Measurements from ENCODE around the gene PATE1. TPM values are rescaled to one million over a fixed set of nuclear protein-coding genes. Genes with fewer than 3 reads are reported as not detected.

Gene PATE1
- total RNA-seq, 1 donor, result not detected

DNA sequence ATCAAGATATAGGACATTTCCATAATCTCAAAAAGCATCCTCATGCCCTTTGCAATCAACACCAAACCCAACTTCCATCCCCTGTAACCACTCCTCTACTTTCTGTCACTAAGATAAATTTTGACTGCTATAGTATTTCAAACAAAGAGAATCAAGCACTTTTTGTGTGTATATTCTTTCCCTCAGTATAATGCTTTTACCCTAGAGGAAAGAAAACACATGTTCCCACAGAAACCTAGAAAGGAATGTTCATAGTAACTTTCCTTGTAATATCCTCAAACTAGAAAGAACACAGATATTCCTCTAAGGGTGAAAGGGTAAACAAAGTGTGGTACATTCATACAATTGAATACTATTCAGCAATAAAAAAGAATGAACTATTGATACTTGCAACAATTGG lies 5.5 kb upstream of the PATE1 start:
- no peak for DNase-seq (ENCODE audit: low read depth)
- no peak overlapping the region for H3K4me3 ChIP-seq (ENCODE audit: low read depth, low read length)
- TF ChIP-seq, protein P1, sequence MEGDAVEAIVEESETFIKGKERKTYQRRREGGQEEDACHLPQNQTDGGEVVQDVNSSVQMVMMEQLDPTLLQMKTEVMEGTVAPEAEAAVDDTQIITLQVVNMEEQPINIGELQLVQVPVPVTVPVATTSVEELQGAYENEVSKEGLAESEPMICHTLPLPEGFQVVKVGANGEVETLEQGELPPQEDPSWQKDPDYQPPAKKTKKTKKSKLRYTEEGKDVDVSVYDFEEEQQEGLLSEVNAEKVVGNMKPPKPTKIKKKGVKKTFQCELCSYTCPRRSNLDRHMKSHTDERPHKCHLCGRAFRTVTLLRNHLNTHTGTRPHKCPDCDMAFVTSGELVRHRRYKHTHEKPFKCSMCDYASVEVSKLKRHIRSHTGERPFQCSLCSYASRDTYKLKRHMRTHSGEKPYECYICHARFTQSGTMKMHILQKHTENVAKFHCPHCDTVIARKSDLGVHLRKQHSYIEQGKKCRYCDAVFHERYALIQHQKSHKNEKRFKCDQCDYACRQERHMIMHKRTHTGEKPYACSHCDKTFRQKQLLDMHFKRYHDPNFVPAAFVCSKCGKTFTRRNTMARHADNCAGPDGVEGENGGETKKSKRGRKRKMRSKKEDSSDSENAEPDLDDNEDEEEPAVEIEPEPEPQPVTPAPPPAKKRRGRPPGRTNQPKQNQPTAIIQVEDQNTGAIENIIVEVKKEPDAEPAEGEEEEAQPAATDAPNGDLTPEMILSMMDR (IDR thresholded peaks at IDR 0.05; ENCODE audit: insufficient read depth, low read depth, low read length), result no peak

DNA sequence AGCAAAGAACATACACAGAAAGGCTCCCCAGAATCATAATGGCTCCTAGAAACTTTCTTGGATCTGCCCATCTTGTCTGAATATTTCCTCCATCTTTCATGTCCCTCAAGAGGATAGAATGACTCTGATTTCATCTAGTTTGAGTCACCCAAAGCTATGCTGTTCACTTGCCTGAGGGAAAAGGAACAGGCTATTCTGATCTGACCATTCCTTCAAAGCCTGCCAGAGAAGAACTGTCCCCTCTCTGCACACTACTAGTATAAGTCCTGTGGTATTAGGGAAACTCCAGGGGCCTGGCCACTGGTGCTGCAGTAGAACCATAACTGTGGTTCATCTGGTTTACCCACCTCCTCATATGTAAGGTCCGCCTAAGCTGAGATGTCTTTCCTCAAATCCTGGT lies 2.4 kb upstream of the PATE1 start:
- TF ChIP-seq, protein P1 (IDR thresholded peaks at IDR 0.05; ENCODE audit: insufficient read depth, low read depth, low read length), result no peak
- DNase-seq (ENCODE audit: low read depth), result no peak
- no peak overlapping the region for H3K4me3 ChIP-seq (ENCODE audit: low read depth, low read length)

- DNase-seq (ENCODE audit: low read depth), result no peak
- TF ChIP-seq, protein P1 (IDR thresholded peaks at IDR 0.05; ENCODE audit: insufficient read depth, low read depth, low read length), result no peak
- H3K4me3 ChIP-seq (ENCODE audit: low read depth, low read length), result no peak overlapping the region
These were observed 4.5 kb downstream of the PATE1 start for GRCh38 chr11:125750629-125751028.

- H3K4me3 ChIP-seq (ENCODE audit: low read depth, low read length), result no peak overlapping the region
- DNase-seq (ENCODE audit: low read depth), result no peak
- TF ChIP-seq, protein P1 (IDR thresholded peaks at IDR 0.05; ENCODE audit: insufficient read depth, low read depth, low read length), result no peak
These were observed 10.0 kb downstream of the PATE1 start for GRCh38 chr11:125756050-125756449.

DNA sequence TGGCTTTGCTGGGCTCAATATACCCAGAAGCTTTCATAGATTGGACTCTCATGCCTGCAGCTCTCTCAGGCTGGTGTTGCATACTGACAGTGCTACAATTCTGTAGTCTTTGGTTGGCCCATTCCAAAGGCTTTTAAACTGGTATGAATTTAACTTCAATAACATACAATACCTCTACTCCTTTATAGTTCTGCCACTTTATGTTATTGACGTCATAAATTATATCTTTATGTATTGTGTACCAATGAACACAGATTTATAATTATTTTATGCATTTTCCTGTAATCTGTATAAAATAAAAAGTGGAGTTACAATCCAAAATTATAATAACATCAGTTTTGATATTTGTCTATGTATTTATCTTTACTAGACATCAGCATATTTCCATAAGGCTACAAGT lies 16.4 kb downstream of the PATE1 start:
- H3K4me3 ChIP-seq (ENCODE audit: low read depth, low read length), result no peak overlapping the region
- TF ChIP-seq, protein P1 (IDR thresholded peaks at IDR 0.05; ENCODE audit: insufficient read depth, low read depth, low read length), result no peak
- no peak for DNase-seq (ENCODE audit: low read depth)

GRCh38 chr11:125763483-125763882 lies 17.4 kb downstream of the PATE1 start:
- no peak for DNase-seq (ENCODE audit: low read depth)
- H3K4me3 ChIP-seq (ENCODE audit: low read depth, low read length), result no peak overlapping the region
- TF ChIP-seq, protein P1 (IDR thresholded peaks at IDR 0.05; ENCODE audit: insufficient read depth, low read depth, low read length), result no peak

- DNase-seq (ENCODE audit: low read depth), result no peak
- H3K4me3 ChIP-seq (ENCODE audit: low read depth, low read length), result no peak overlapping the region
- TF ChIP-seq, protein P1 (IDR thresholded peaks at IDR 0.05; ENCODE audit: insufficient read depth, low read depth, low read length), result no peak
These were observed 20.2 kb downstream of the PATE1 start for GRCh38 chr11:125766251-125766650.
